Measurements from ENCODE around the gene ETF1.
"Not testable (repeated sequence)": the region's sequence is repeated elsewhere in the genome, so short reads cannot be mapped to it uniquely, and the experiment has no call there.

ETF1 gene

GRCh38 chr5:138529812-138530211, 13.2 kb downstream of the ETF1 start:
- DNase-seq (ENCODE audit: low read depth in 2 of 2): no peak

GRCh38 chr5:138528744-138529469, 14.1 kb downstream of the ETF1 start:
- DNase-seq (ENCODE audit: low read depth in 2 of 2): no peak

GRCh38 chr5:138528208-138528607, 14.8 kb downstream of the ETF1 start:
- DNase-seq (ENCODE audit: low read depth in 2 of 2): no peak

- no peak for DNase-seq (ENCODE audit: low read depth in 2 of 2)
Observed at GRCh38 chr5:138527170-138527569, 15.9 kb downstream of the ETF1 start.

- DNase-seq (ENCODE audit: low read depth in 2 of 2): no peak
Observed at GRCh38 chr5:138523406-138523805, 19.6 kb downstream of the ETF1 start.

GRCh38 chr5:138520971-138521370, 22.1 kb downstream of the ETF1 start:
- no peak for DNase-seq (ENCODE audit: low read depth in 2 of 2)

GRCh38 chr5:138517437-138517836, 25.6 kb downstream of the ETF1 start:
- no peak for DNase-seq (ENCODE audit: low read depth in 2 of 2)

GRCh38 chr5:138515556-138516245, 27.3 kb downstream of the ETF1 start:
- no peak for DNase-seq (ENCODE audit: low read depth in 2 of 2)

GRCh38 chr5:138514021-138514420, 29.0 kb downstream of the ETF1 start:
- no peak for DNase-seq (ENCODE audit: low read depth in 2 of 2)

GRCh38 chr5:138508958-138509357, 34.1 kb downstream of the ETF1 start:
- no peak for DNase-seq (ENCODE audit: low read depth in 2 of 2)

GRCh38 chr5:138507485-138507884, 35.6 kb downstream of the ETF1 start:
- not testable (repeated sequence) for DNase-seq (ENCODE audit: low read depth in 2 of 2)

- no peak for DNase-seq (ENCODE audit: low read depth in 2 of 2)
Observed at GRCh38 chr5:138506370-138507306, 36.4 kb downstream of the ETF1 start.

- DNase-seq (ENCODE audit: low read depth in 2 of 2): no peak
Observed at GRCh38 chr5:138504799-138505198, 38.2 kb downstream of the ETF1 start.

GRCh38 chr5:138503487-138504270, 39.4 kb downstream of the ETF1 start:
- DNase-seq (ENCODE audit: low read depth in 2 of 2): no peak

GRCh38 chr5:138502521-138502920, 40.5 kb downstream of the ETF1 start:
- no peak for DNase-seq (ENCODE audit: low read depth in 2 of 2)

GRCh38 chr5:138502121-138502520, 40.9 kb downstream of the ETF1 start:
- DNase-seq (ENCODE audit: low read depth in 2 of 2): no peak

- no peak for DNase-seq (ENCODE audit: low read depth in 2 of 2)
Observed at GRCh38 chr5:138498376-138498775, 44.7 kb downstream of the ETF1 start.

- DNase-seq (ENCODE audit: low read depth in 2 of 2): no peak
Observed at GRCh38 chr5:138495351-138495750, 47.7 kb downstream of the ETF1 start.

- DNase-seq (ENCODE audit: low read depth in 2 of 2): no peak
Observed at GRCh38 chr5:138492560-138493045, 50.4 kb downstream of the ETF1 start.

- peak; percentile 65 to 71 for DNase-seq (ENCODE audit: low read depth in 2 of 2)
Observed at GRCh38 chr5:138491669-138492559, 51.1 kb downstream of the ETF1 start.
